ENCODE measurements around the gene NLRP3. TPM values are rescaled to one million over a fixed set of nuclear protein-coding genes. Genes with fewer than 3 reads are reported as not detected.

The NLRP3 gene
- total and polyA plus RNA-seq, 10 of the 15 experiments (the other 5 are each of a cell fraction or from before 2014, with no cell fraction given), result 1.8 to 10.4 (median 5.0) TPM

DNA sequence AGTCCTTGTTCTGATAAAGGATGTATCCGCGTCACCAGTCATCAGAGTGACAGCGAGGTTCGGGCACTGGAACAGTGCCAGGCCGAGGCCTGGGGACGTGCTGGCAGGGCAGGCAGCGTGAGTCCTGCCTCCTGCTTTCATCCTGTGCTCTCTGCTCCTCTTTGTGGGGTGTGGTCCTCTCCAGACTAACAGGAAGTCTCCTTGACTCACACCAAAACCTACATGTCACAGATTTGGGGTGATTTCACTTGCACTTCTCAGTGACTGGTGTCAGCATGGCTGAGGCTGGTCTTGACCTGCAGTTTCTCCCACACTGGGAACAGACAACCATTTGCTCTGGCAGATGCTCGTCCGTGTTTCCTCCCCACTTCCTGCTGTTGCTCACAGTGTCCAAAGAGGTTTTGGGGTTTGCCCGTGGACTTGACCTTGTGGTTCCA lies 8.8 kb upstream of the NLRP3 start (continued):
- TF ChIP-seq CTCF (IDR thresholded peaks at IDR 0.05 in 2 of 3, conservative IDR thresholded peaks at IDR 0.05 in 1 of 3; ENCODE audit: control insufficient read depth in 2 of 3, extremely low read depth in 1 of 3, insufficient read depth in 1 of 3, low read depth in 3 of 3, low read length in 3 of 3), result no peak
- TF ChIP-seq, protein P1, sequence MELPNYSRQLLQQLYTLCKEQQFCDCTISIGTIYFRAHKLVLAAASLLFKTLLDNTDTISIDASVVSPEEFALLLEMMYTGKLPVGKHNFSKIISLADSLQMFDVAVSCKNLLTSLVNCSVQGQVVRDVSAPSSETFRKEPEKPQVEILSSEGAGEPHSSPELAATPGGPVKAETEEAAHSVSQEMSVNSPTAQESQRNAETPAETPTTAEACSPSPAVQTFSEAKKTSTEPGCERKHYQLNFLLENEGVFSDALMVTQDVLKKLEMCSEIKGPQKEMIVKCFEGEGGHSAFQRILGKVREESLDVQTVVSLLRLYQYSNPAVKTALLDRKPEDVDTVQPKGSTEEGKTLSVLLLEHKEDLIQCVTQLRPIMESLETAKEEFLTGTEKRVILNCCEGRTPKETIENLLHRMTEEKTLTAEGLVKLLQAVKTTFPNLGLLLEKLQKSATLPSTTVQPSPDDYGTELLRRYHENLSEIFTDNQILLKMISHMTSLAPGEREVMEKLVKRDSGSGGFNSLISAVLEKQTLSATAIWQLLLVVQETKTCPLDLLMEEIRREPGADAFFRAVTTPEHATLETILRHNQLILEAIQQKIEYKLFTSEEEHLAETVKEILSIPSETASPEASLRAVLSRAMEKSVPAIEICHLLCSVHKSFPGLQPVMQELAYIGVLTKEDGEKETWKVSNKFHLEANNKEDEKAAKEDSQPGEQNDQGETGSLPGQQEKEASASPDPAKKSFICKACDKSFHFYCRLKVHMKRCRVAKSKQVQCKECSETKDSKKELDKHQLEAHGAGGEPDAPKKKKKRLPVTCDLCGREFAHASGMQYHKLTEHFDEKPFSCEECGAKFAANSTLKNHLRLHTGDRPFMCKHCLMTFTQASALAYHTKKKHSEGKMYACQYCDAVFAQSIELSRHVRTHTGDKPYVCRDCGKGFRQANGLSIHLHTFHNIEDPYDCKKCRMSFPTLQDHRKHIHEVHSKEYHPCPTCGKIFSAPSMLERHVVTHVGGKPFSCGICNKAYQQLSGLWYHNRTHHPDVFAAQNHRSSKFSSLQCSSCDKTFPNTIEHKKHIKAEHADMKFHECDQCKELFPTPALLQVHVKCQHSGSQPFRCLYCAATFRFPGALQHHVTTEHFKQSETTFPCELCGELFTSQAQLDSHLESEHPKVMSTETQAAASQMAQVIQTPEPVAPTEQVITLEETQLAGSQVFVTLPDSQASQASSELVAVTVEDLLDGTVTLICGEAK (IDR thresholded peaks at IDR 0.05; ENCODE audit: borderline replicate concordance), result no peak
- peak; percentile 84 for TF ChIP-seq IRF4 (IDR thresholded peaks at IDR 0.05; ENCODE audit: low read depth, low read length)
- TF ChIP-seq CREM (IDR thresholded peaks at IDR 0.05; ENCODE audit: low read depth), result peak; percentile 83
- TF ChIP-seq IRF3 (IDR thresholded peaks at IDR 0.05), result no peak
- TF ChIP-seq POLR2A (IDR thresholded peaks at IDR 0.05; ENCODE audit: low read depth, low read length), result 0 out of 2 replicates have a peak, but pooled peaks have one; percentile 21
- no peak for TF ChIP-seq SIN3A (IDR thresholded peaks at IDR 0.05; ENCODE audit: low read depth, low read length)
- no peak for TF ChIP-seq TCF7 (IDR thresholded peaks at IDR 0.05; ENCODE audit: borderline replicate concordance)
- no peak for TF ChIP-seq MXI1 (IDR thresholded peaks at IDR 0.05; ENCODE audit: low read depth, low read length)
- TF ChIP-seq, protein P2, sequence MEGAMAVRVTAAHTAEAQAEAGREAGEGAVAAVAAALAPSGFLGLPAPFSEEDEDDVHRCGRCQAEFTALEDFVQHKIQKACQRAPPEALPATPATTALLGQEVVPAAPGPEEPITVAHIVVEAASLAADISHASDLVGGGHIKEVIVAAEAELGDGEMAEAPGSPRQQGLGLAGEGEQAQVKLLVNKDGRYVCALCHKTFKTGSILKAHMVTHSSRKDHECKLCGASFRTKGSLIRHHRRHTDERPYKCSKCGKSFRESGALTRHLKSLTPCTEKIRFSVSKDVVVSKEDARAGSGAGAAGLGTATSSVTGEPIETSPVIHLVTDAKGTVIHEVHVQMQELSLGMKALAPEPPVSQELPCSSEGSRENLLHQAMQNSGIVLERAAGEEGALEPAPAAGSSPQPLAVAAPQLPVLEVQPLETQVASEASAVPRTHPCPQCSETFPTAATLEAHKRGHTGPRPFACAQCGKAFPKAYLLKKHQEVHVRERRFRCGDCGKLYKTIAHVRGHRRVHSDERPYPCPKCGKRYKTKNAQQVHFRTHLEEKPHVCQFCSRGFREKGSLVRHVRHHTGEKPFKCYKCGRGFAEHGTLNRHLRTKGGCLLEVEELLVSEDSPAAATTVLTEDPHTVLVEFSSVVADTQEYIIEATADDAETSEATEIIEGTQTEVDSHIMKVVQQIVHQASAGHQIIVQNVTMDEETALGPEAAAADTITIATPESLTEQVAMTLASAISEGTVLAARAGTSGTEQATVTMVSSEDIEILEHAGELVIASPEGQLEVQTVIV (IDR thresholded peaks at IDR 0.05; ENCODE audit: borderline replicate concordance, partially characterized antibody), result no peak
- TF ChIP-seq, protein P3, sequence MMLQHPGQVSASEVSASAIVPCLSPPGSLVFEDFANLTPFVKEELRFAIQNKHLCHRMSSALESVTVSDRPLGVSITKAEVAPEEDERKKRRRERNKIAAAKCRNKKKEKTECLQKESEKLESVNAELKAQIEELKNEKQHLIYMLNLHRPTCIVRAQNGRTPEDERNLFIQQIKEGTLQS (IDR thresholded peaks at IDR 0.05; ENCODE audit: borderline replicate concordance, extremely low read depth, low read depth, low read length), result no peak
- 0 out of 2 replicates have a peak, but pooled peaks have one; percentile 31 for TF ChIP-seq TCF3 (IDR thresholded peaks at IDR 0.05; ENCODE audit: borderline replicate concordance, insufficient read depth, low read depth, low read length)
- no peak for TF ChIP-seq POLR2AphosphoS2 (IDR thresholded peaks at IDR 0.05; ENCODE audit: low read depth, low read length)
- peak; percentile 91 for TF ChIP-seq NR2F1 (conservative IDR thresholded peaks at IDR 0.05)
- no peak for TF ChIP-seq FOS (IDR thresholded peaks at IDR 0.05; ENCODE audit: borderline replicate concordance, extremely low read depth, insufficient read length)
- no peak for TF ChIP-seq EZH2 (IDR thresholded peaks at IDR 0.05; ENCODE audit: borderline replicate concordance, control insufficient read depth, low read depth, low read length)
- peak; percentile 86 for TF ChIP-seq SKIL (IDR thresholded peaks at IDR 0.05; ENCODE audit: low read depth, poor library complexity, severe bottlenecking)
